Measurements from ENCODE around the gene CMTM2. TPM values are rescaled to one million over a fixed set of nuclear protein-coding genes. Genes with fewer than 3 reads are reported as not detected.

CMTM2 gene
- total and polyA plus RNA-seq, 9 of the 15 experiments (the other 6 are each of a cell fraction or from before 2014, with no cell fraction given), result not detected

DNA sequence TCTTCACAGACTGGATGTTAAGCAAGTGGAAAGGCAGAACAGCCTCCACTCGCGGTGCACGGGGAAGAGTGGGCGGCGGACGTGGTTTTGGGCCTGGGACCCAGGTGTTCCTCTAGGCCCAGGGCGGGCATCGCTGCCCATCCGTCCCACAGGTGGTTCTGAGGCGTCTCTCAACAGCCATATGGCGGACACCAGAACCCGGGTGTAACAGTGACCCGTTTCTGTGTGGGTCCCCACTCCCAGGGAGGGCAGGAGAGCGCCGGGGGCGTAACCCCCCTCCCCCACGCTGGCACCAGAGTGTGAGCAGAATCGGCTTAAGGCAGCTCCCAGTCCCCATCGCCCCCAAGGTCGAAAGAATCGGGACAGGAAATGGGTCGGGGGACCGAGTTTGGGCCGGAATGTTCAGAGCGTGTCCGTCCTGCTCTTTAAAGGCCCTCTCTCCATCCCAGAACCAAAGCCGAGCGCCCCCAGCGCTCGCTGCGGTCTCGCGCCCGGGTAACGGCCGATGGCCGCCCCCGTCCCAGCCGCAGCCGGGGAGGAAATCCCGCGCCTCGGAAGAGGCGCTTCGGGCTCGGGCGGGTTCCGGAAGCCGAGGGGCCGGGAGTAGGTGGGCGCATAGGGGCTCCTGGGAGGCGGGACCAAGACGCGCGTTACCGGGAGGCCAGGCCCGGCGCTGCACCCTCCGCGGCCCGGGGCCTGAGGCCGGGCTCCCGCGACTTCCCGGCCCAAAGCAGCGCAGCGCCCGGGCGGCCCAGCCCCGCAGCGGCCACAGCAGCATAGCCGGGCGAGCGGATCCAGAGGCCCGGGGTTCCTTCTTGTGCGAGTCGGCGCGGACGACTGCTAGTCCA is 29.8 kb upstream of the CMTM2 start, which contains the start of gene TK2 (continued):
- TF ChIP-seq TCF7 (IDR thresholded peaks at IDR 0.05; ENCODE audit: borderline replicate concordance) (no peak), SMARCC2 (IDR thresholded peaks at IDR 0.05; ENCODE audit: low read depth) (no peak; the same call in 1 of the 2 replicates), SUPT5H (IDR thresholded peaks at IDR 0.05) (peak; percentile 61; the same call in 1 of the 2 replicates), SMARCA5 (IDR thresholded peaks at IDR 0.05) (no peak), ZBTB8A (IDR thresholded peaks at IDR 0.05; ENCODE audit: partially characterized antibody) (no peak), ZNF79 (CRISPR knock-in tag; IDR thresholded peaks at IDR 0.05; ENCODE audit: low read depth) (no peak), HEY1 (CRISPR knock-in tag; IDR thresholded peaks at IDR 0.05; ENCODE audit: borderline replicate concordance) (no peak), PHB (CRISPR knock-in tag; IDR thresholded peaks at IDR 0.05) (peak; percentile 20; the same call in 1 of the 2 replicates), NR1H2 (CRISPR knock-in tag; IDR thresholded peaks at IDR 0.05) (no peak), EHMT2 (IDR thresholded peaks at IDR 0.05) (no peak), HDGF (IDR thresholded peaks at IDR 0.05) (no peak), POU5F1 (IDR thresholded peaks at IDR 0.05; ENCODE audit: borderline replicate concordance, low read depth, low read length, partially characterized antibody) (no peak), PPARD (CRISPR knock-in tag; IDR thresholded peaks at IDR 0.05) (no peak), ZC3H11A (IDR thresholded peaks at IDR 0.05; ENCODE audit: low read depth, low read length) (no peak), HDAC3 (IDR thresholded peaks at IDR 0.05; ENCODE audit: borderline replicate concordance, partially characterized antibody) (no peak), PCBP2 (IDR thresholded peaks at IDR 0.05; ENCODE audit: low read depth, low read length, poor library complexity, severe bottlenecking) (no peak)
- TF ChIP-seq, protein P1, sequence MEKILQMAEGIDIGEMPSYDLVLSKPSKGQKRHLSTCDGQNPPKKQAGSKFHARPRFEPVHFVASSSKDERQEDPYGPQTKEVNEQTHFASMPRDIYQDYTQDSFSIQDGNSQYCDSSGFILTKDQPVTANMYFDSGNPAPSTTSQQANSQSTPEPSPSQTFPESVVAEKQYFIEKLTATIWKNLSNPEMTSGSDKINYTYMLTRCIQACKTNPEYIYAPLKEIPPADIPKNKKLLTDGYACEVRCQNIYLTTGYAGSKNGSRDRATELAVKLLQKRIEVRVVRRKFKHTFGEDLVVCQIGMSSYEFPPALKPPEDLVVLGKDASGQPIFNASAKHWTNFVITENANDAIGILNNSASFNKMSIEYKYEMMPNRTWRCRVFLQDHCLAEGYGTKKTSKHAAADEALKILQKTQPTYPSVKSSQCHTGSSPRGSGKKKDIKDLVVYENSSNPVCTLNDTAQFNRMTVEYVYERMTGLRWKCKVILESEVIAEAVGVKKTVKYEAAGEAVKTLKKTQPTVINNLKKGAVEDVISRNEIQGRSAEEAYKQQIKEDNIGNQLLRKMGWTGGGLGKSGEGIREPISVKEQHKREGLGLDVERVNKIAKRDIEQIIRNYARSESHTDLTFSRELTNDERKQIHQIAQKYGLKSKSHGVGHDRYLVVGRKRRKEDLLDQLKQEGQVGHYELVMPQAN (IDR thresholded peaks at IDR 0.05; ENCODE audit: borderline replicate concordance), result no peak
- TF ChIP-seq, protein P2, sequence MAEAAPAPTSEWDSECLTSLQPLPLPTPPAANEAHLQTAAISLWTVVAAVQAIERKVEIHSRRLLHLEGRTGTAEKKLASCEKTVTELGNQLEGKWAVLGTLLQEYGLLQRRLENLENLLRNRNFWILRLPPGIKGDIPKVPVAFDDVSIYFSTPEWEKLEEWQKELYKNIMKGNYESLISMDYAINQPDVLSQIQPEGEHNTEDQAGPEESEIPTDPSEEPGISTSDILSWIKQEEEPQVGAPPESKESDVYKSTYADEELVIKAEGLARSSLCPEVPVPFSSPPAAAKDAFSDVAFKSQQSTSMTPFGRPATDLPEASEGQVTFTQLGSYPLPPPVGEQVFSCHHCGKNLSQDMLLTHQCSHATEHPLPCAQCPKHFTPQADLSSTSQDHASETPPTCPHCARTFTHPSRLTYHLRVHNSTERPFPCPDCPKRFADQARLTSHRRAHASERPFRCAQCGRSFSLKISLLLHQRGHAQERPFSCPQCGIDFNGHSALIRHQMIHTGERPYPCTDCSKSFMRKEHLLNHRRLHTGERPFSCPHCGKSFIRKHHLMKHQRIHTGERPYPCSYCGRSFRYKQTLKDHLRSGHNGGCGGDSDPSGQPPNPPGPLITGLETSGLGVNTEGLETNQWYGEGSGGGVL (CRISPR knock-in tag; IDR thresholded peaks at IDR 0.05), result no peak
- TF ChIP-seq, protein P3, sequence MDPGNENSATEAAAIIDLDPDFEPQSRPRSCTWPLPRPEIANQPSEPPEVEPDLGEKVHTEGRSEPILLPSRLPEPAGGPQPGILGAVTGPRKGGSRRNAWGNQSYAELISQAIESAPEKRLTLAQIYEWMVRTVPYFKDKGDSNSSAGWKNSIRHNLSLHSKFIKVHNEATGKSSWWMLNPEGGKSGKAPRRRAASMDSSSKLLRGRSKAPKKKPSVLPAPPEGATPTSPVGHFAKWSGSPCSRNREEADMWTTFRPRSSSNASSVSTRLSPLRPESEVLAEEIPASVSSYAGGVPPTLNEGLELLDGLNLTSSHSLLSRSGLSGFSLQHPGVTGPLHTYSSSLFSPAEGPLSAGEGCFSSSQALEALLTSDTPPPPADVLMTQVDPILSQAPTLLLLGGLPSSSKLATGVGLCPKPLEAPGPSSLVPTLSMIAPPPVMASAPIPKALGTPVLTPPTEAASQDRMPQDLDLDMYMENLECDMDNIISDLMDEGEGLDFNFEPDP (CRISPR knock-in tag; IDR thresholded peaks at IDR 0.05), result 0 out of 2 replicates have a peak, but pooled peaks have one; percentile 9
- TF ChIP-seq, protein P4, sequence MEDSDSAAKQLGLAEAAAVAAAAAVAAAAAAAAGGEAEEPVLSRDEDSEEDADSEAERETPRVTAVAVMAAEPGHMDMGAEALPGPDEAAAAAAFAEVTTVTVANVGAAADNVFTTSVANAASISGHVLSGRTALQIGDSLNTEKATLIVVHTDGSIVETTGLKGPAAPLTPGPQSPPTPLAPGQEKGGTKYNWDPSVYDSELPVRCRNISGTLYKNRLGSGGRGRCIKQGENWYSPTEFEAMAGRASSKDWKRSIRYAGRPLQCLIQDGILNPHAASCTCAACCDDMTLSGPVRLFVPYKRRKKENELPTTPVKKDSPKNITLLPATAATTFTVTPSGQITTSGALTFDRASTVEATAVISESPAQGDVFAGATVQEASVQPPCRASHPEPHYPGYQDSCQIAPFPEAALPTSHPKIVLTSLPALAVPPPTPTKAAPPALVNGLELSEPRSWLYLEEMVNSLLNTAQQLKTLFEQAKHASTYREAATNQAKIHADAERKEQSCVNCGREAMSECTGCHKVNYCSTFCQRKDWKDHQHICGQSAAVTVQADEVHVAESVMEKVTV (CRISPR knock-in tag; IDR thresholded peaks at IDR 0.05), result no peak
- TF ChIP-seq, protein P5, sequence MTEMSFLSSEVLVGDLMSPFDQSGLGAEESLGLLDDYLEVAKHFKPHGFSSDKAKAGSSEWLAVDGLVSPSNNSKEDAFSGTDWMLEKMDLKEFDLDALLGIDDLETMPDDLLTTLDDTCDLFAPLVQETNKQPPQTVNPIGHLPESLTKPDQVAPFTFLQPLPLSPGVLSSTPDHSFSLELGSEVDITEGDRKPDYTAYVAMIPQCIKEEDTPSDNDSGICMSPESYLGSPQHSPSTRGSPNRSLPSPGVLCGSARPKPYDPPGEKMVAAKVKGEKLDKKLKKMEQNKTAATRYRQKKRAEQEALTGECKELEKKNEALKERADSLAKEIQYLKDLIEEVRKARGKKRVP (CRISPR knock-in tag; IDR thresholded peaks at IDR 0.05), result no peak

Data from K562 (cell line).